Endothelial cell of umbilical vein (primary cell): ENCODE data around the gene CREG1. TPM values are rescaled to one million over a fixed set of nuclear protein-coding genes. Genes with fewer than 3 reads are reported as not detected.

Experiments used
- BruUV-seq: library from RNA; stranded (reverse); fragments of 400-500 nt; replicated peaks from 2 replicates; lab custom pipeline; 2021; lab: Mats Ljungman, UMichigan
- CTCF ChIA-PET: fragments of 300-600, 350-600 bp; sonication (Branson Sonifier 250); formaldehyde crosslinking; loops from one replicate; lab custom pipeline; 2021; ENCODE audit warnings: antibody characterized with exemption, inconsistent platforms; lab: Charles Lee
- POLR2A ChIA-PET: fragments of 300-600, 350-600 bp; sonication (Branson Sonifier 250); formaldehyde crosslinking; loops from one replicate; lab custom pipeline; 2021; ENCODE audit warnings: antibody characterized with exemption, inconsistent platforms; lab: Charles Lee
- DNase-seq: peaks from one replicate; pipeline ENCODE4 v3.0.0-alpha.2; 2011; ENCODE audit warnings: low read depth, low spot score
- FAIRE-seq: peaks from 2 replicates; lab custom pipeline; 2011; peaks lifted over from hg19 to GRCh38; lab: Jason Lieb, UNC
- H2AFZ ChIP-seq: 2 replicates; pipeline ENCODE4 v1.6.0; 2012; ENCODE audit warnings: low read depth, low read length, control low read depth, inconsistent platforms
- H3K27ac ChIP-seq: 2 replicates; pipeline ENCODE4 v1.5.1; 2011; ENCODE audit warnings: low read depth, mild to moderate bottlenecking, control low read depth, low read length, moderate library complexity; ENCODE audit not compliant: insufficient read depth
- H3K27me3 ChIP-seq, 2 experiments: 2 replicates each; pipeline versions ENCODE4 v1.6.0 to v1.6.1; 2011; ENCODE audit warnings: low read length in 2 of 2, mixed read lengths in 1 of 2; ENCODE audit not compliant: control insufficient read depth in 2 of 2, insufficient read depth in 2 of 2
- H3K36me3 ChIP-seq, 2 experiments: 2 replicates in 1 of 2; 3 replicates in 1 of 2; pipeline ENCODE4 v1.5.1; 2011; ENCODE audit warnings: low read length in 2 of 2, mild to moderate bottlenecking in 1 of 2, moderate library complexity in 1 of 2; ENCODE audit not compliant: control insufficient read depth in 2 of 2, insufficient read depth in 2 of 2; ENCODE audit errors: extremely low read depth in 1 of 2
- H3K4me1 ChIP-seq: 3 replicates; pipeline ENCODE4 v1.5.1; 2011; ENCODE audit warnings: mild to moderate bottlenecking, low read length; ENCODE audit not compliant: control insufficient read depth, insufficient read depth; ENCODE audit errors: extremely low read depth
- H3K4me2 ChIP-seq: 2 replicates; pipeline ENCODE4 v1.6.1; 2011; ENCODE audit warnings: low read length, control low read depth, mixed read lengths; ENCODE audit not compliant: insufficient read depth
- H3K4me3 ChIP-seq, 3 experiments: fragments of 200-600 bp in 1 of 3; sonication (generic), shearing (Covaris generic) in 1 of 3; replicated peaks in 1 of 3; 2 replicates each; pipeline ENCODE4 v1.5.1; 2011 to 2016; ENCODE audit warnings: control low read depth in 3 of 3, low read length in 3 of 3, mild to moderate bottlenecking in 2 of 3, inconsistent platforms in 1 of 3, low read depth in 1 of 3, moderate library complexity in 1 of 3; ENCODE audit not compliant: insufficient read depth in 1 of 3
- H3K79me2 ChIP-seq: 2 replicates; pipeline ENCODE4 v1.6.0; 2012; ENCODE audit warnings: low read length, inconsistent platforms; ENCODE audit not compliant: control insufficient read depth, insufficient read depth
- H3K9ac ChIP-seq: replicated peaks from 2 replicates; pipeline ENCODE3; 2011; ENCODE audit warnings: low read length, control low read depth; ENCODE audit not compliant: insufficient read depth; ENCODE audit errors: extremely low read depth
- H3K9me1 ChIP-seq: replicated peaks from 3 replicates; pipeline ENCODE4 v1.6.0; 2011; ENCODE audit warnings: mild to moderate bottlenecking, low read length; ENCODE audit not compliant: control insufficient read depth, insufficient read depth; ENCODE audit errors: extremely low read depth
- H3K9me3 ChIP-seq: replicated peaks from 2 replicates; pipeline ENCODE4 v1.5.1; 2012; ENCODE audit warnings: low read length, inconsistent platforms; ENCODE audit not compliant: control insufficient read depth, insufficient read depth
- H4K20me1 ChIP-seq: replicated peaks from 2 replicates; pipeline ENCODE3; 2011; ENCODE audit warnings: mild to moderate bottlenecking, low read length; ENCODE audit not compliant: control insufficient read depth, insufficient read depth; ENCODE audit errors: extremely low read depth
- EZH2 ChIP-seq: IDR thresholded peaks from 2 replicates; pipeline ENCODE4 v1.6.1; 2012; ENCODE audit warnings: borderline replicate concordance, low read depth, mild to moderate bottlenecking, moderate library complexity, low read length, inconsistent platforms; ENCODE audit not compliant: severe bottlenecking
- FOS ChIP-seq: IDR thresholded peaks from 2 replicates; pipeline ENCODE4 v1.6.1; 2011; ENCODE audit warnings: mild to moderate bottlenecking, low read length, moderate library complexity, borderline replicate concordance; ENCODE audit not compliant: insufficient read depth
- GATA2 ChIP-seq: IDR thresholded peaks from 2 replicates; pipeline ENCODE4 v1.7.0; 2011; ENCODE audit warnings: low read depth, mild to moderate bottlenecking, moderate library complexity, mixed read lengths, low read length; ENCODE audit not compliant: insufficient read length, insufficient read depth
- JUN ChIP-seq: IDR thresholded peaks from 2 replicates; pipeline ENCODE4 v1.6.1; 2011; ENCODE audit warnings: borderline replicate concordance, low read depth; ENCODE audit not compliant: insufficient read length, insufficient read depth
- MYC ChIP-seq: IDR thresholded peaks from one replicate; pipeline ENCODE4 v1.6.1; 2011; ENCODE audit warnings: mild to moderate bottlenecking, low read depth, low read length
- POLR2A ChIP-seq: IDR thresholded peaks from 2 replicates; pipeline ENCODE4 v1.6.1; 2012; ENCODE audit warnings: low read depth, mild to moderate bottlenecking, control low read depth, low read length
- POLR2AphosphoS5 ChIP-seq: IDR thresholded peaks from 2 replicates; pipeline ENCODE4 v1.6.1; 2012; ENCODE audit warnings: low read depth, mild to moderate bottlenecking, control low read depth, low read length, moderate library complexity; ENCODE audit not compliant: insufficient read depth
- dilution Hi-C: fragments of 300-500 bp; cut with MboI; formaldehyde crosslinking; loops from one replicate; pipeline ENCODE4 v1.15.0; 2019; ENCODE audit warnings: low sequenced_read_pairs; ENCODE audit not compliant: extremely low pct_ligation_motif_present
- intact Hi-C: fragments of 100-400 bp; cut with micrococcal nuclease; formaldehyde crosslinking; loops from one replicate; pipeline ENCODE4 v1.10.0; 2022
- polyA plus RNA-seq, 4 experiments: library from polyadenylated mRNA; depleted of rRNA in 3 of 4; stranded (reverse) in 3 of 4; unstranded in 1 of 4; fragments of >200 nt; gene quantifications; 2 replicates each; pipeline versions ENCODE4 v1.2.1 to v1.2.3, GENCODE V29; 2011 to 2012; ENCODE audit warnings: missing spikeins in 1 of 4
- total RNA-seq: library from RNA; stranded (reverse); gene quantifications from 2 replicates; pipeline ENCODE4 v1.2.3, GENCODE V29; 2021
- TF ChIP-seq, protein P1 (sequence below): IDR thresholded peaks from 2 replicates; pipeline ENCODE4 v1.6.1; 2011; ENCODE audit not compliant: insufficient read depth, insufficient read length
- TF ChIP-seq, protein P2 (sequence below), 2 donors: IDR thresholded peaks; 1 replicate in 1 of 2; 2 replicates in 1 of 2; pipeline ENCODE4 v1.5.1; 2011; ENCODE audit warnings: low read length in 2 of 2, mild to moderate bottlenecking in 2 of 2, moderate library complexity in 2 of 2, control low read depth in 1 of 2, inconsistent platforms in 1 of 2, low read depth in 1 of 2; ENCODE audit not compliant: insufficient read depth in 1 of 2; ENCODE audit errors: extremely low read depth in 1 of 2

CREG1 gene
- total and polyA plus RNA-seq, 2 donors (not counting 3 experiments of a cell fraction or from before 2014, with no cell fraction given): 10.3 to 15.8 TPM

DNA sequence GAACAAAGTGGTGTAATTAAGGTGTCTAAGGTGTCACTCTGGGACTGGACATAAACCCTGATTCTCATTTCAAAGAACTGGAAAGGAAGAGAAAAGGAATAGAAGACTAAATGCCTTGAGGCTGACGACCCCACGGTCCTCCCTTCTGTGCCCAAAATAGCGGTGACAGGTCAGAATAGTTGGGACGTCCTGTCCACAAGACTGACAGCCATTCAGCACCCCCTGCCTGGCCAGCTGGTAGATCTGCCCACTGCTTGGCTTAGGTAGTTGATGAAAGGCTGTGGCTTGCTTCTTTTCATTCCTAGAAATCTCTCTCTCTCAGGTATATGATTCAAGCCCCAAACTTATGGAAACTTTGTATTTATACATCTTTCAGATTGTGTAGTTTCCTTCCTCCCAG is 26.4 kb upstream of the CREG1 start:
- FAIRE-seq (no peak), DNase-seq (no peak)
- Histone ChIP-seq H3K4me2 (no peak overlapping the region), H3K4me1 (no peaks in the 10 kb centered on the region), H3K9ac (no peak overlapping the region), H3K9me3 (no peaks in the 10 kb centered on the region), H3K27ac (no peak overlapping the region), H2AFZ (no peak overlapping the region), H3K27me3 (peaks cover 0 to 4% of the 10 kb centered on the region in 2 experiments), H4K20me1 (no peaks in the 10 kb centered on the region), H3K9me1 (no peaks in the 10 kb centered on the region), H3K36me3 (no peaks in the 10 kb centered on the region), H3K4me3 (no peak overlapping the region), H3K79me2 (no peaks in the 10 kb centered on the region)
- TF ChIP-seq POLR2A (no peak), JUN (no peak), MYC (no peak), EZH2 (no peak), GATA2 (no peak), FOS (no peak), POLR2AphosphoS5 (no peak)
- TF ChIP-seq, protein P1, sequence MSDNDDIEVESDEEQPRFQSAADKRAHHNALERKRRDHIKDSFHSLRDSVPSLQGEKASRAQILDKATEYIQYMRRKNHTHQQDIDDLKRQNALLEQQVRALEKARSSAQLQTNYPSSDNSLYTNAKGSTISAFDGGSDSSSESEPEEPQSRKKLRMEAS: no peak
- TF ChIP-seq, protein P2, sequence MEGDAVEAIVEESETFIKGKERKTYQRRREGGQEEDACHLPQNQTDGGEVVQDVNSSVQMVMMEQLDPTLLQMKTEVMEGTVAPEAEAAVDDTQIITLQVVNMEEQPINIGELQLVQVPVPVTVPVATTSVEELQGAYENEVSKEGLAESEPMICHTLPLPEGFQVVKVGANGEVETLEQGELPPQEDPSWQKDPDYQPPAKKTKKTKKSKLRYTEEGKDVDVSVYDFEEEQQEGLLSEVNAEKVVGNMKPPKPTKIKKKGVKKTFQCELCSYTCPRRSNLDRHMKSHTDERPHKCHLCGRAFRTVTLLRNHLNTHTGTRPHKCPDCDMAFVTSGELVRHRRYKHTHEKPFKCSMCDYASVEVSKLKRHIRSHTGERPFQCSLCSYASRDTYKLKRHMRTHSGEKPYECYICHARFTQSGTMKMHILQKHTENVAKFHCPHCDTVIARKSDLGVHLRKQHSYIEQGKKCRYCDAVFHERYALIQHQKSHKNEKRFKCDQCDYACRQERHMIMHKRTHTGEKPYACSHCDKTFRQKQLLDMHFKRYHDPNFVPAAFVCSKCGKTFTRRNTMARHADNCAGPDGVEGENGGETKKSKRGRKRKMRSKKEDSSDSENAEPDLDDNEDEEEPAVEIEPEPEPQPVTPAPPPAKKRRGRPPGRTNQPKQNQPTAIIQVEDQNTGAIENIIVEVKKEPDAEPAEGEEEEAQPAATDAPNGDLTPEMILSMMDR (IDR thresholded peaks at IDR 0.05; ENCODE audit: extremely low read depth in 1 of 2, insufficient read depth in 1 of 2, low read depth in 1 of 2, low read length in 2 of 2): no peak
- ChIA-PET POLR2A (no interaction called here), CTCF (no interaction called here)
- no TSS peak for BruUV-seq
- dilution Hi-C loops: no loop called here
- intact Hi-C loops: no loop called here
